Ectodermal cell (in vitro differentiated cells): ENCODE measurements around the gene SEMA3F.

ENCODE experiments used
- H3K27ac ChIP-seq: 2 replicates; pipeline ENCODE4 v1.7.0; 2013; ENCODE audit warnings: mild to moderate bottlenecking, low read depth, low read length; ENCODE audit not compliant: insufficient read depth, poor library complexity, severe bottlenecking
- H3K27me3 ChIP-seq: 2 replicates; pipeline ENCODE4 v1.7.0; 2013; ENCODE audit warnings: mild to moderate bottlenecking, low read length; ENCODE audit not compliant: insufficient read depth, control insufficient read depth, poor library complexity, severe bottlenecking
- H3K36me3 ChIP-seq: one replicate; pipeline ENCODE4 v1.7.0; 2013; ENCODE audit warnings: low read length; ENCODE audit not compliant: control insufficient read depth, insufficient read depth
- H3K4me1 ChIP-seq: one replicate; pipeline ENCODE4 v1.7.0; 2013; ENCODE audit warnings: low read length; ENCODE audit not compliant: control insufficient read depth, insufficient read depth
- H3K4me3 ChIP-seq: 2 replicates; pipeline ENCODE4 v1.7.0; 2013; ENCODE audit warnings: low read depth, low read length, control low read depth; ENCODE audit not compliant: insufficient read depth
- H3K9me3 ChIP-seq: 2 replicates; pipeline ENCODE4 v1.7.0; 2013; ENCODE audit warnings: mild to moderate bottlenecking, low read length, moderate library complexity; ENCODE audit not compliant: control insufficient read depth
- WGBS, 2 experiments: methylation state at CpG; one replicate each; pipeline ENCODE4 v1.1.7; 2013; ENCODE audit warnings: missing lambda C conversion rate in 2 of 2; 5-methylcytosine and 5-hydroxymethylcytosine counted together

SEMA3F gene

DNA sequence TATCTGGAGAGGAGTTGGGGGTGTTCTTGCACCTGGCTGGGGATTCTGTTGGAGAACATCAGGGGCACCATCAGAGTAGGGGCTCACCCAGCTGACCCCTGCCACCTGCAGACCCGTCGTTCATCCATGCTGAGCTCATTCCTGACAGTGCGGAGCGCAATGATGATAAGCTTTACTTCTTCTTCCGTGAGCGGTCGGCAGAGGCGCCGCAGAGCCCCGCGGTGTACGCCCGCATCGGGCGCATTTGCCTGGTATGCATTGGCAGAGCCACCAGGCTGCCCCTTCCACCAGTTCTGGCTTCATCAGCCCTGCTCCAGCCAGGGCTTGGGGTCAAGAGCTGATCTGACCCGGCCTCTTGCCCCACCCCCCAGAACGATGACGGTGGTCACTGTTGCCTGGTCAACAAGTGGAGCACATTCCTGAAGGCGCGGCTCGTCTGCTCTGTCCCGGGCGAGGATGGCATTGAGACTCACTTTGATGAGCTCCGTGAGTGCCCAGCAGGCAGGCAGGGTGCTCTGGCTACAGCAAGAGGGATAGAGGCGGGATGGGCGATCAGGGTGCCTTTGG, 27.5 kb downstream of the SEMA3F start:
- Histone ChIP-seq H3K27me3 (no peaks in the 10 kb centered on the region), H3K4me1 (no peaks in the 10 kb centered on the region), H3K9me3 (no peaks in the 10 kb centered on the region), H3K4me3 (no peak overlapping the region), H3K27ac (no peak overlapping the region), H3K36me3 (peaks cover 20% of the 10 kb centered on the region)
- WGBS, 2 experiments, result 95 to 96% methylated on average over 26 of the region's 26 CpGs

DNA sequence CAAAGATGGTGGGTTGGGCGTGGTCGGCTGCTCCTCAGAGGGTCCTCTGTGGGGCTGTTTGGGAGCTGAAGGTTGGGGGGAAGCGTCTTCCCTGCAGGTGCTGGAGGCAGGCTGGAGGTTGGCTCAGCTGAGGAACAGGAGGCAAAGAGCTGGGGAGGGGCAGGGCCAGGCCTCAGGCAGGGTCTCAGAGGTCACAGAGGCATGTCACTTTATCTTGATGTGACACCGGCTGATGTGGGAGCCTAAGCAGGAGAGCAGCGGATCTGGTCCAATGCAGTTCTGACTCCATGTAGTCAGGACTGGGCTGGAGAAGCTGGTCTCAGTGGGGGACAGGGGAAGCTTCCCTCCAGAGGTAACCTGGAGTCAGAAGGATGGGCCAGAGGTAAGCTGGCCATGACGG, 28.6 kb downstream of the SEMA3F start:
- no peaks in the 10 kb centered on the region for H3K27me3 ChIP-seq
- H3K4me3 ChIP-seq, result no peak overlapping the region
- peaks cover 2% of the 10 kb centered on the region for H3K4me1 ChIP-seq
- H3K27ac ChIP-seq, result no peak overlapping the region
- peaks cover 20% of the 10 kb centered on the region for H3K36me3 ChIP-seq
- 95 to 97% methylated on average over 6 of the region's 6 CpGs for WGBS, 2 experiments
- H3K9me3 ChIP-seq, result no peaks in the 10 kb centered on the region

DNA sequence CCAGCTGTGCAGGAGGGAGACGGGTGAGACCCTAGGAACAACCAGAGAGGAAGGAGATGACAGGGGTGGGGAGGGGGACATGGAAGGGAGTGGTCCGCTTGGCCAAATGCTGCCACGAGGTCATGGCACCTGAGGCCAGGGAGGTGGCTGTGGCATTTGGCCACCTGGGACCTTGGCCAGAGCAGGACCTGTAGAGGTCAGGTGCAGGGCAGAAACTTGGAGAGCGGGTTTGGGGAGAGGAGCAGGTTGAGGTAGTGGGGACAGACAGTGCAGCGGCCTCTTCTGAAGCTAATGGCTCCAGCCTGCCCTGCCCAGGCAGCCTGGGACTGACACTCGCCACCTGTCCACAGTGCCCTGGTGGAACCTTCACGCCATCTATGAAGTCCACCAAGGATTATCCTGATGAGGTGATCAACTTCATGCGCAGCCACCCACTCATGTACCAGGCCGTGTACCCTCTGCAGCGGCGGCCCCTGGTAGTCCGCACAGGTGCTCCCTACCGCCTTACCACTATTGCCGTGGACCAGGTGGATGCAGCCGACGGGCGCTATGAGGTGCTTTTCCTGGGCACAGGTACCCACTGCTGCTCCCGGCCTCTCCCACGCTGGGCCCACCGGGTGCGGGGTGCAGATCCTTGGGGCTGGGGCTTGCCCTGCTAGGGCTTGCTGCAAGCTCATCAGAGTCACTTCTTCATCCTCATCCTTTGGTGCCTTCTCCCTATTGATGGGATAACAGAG, 29.3 kb downstream of the SEMA3F start:
- 95 to 97% methylated on average over 21 of the region's 21 CpGs for WGBS, 2 experiments
- peaks cover 6% of the 10 kb centered on the region for H3K4me1 ChIP-seq
- no peak overlapping the region for H3K4me3 ChIP-seq
- H3K36me3 ChIP-seq, result peaks cover 20% of the 10 kb centered on the region
- no peak overlapping the region for H3K27ac ChIP-seq
- H3K9me3 ChIP-seq, result no peaks in the 10 kb centered on the region
- H3K27me3 ChIP-seq, result no peaks in the 10 kb centered on the region

DNA sequence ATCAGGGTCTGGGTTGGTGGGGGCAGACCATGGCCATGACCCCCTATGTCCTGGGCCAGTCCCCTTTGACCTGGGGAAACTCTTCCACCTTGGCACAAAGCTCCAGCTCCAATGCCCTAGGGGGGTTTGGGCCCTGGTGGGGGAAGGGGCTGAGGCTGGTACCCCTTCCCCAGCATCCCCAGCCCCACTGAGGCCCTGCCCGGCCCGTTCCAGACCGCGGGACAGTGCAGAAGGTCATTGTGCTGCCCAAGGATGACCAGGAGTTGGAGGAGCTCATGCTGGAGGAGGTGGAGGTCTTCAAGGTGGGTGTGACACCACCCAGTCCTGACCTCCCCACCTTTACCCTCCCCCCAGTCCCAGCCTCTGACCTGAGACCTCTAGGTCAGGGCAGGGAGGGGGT, 30.1 kb downstream of the SEMA3F start:
- Histone ChIP-seq H3K4me1 (peaks cover 6% of the 10 kb centered on the region), H3K27ac (no peak overlapping the region), H3K9me3 (no peaks in the 10 kb centered on the region), H3K36me3 (peaks cover 20% of the 10 kb centered on the region), H3K4me3 (no peak overlapping the region), H3K27me3 (no peaks in the 10 kb centered on the region)
- 97 to 100% methylated on average over 4 of the region's 4 CpGs for WGBS, 2 experiments

DNA sequence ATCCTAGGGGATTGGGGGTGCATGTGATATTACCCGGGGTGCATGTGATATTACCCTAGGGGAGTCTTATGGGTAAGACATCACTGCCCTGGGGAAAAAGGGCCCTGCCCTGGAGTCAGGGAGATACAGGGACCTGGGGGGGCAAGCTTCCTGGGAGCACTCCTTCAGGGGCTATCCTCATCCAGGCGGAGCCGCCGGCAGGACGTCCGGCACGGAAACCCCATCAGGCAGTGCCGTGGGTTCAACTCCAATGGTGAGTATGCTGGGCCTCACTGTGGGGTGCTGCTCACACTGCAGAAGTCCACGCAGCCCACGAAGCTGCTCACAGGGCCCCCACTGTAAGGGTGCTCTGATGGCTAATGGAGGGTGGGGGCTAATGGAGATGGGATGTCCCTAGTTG, 31.0 kb downstream of the SEMA3F start:
- Histone ChIP-seq H3K27me3 (no peaks in the 10 kb centered on the region), H3K4me3 (no peak overlapping the region), H3K4me1 (peaks cover 9% of the 10 kb centered on the region), H3K9me3 (no peaks in the 10 kb centered on the region), H3K36me3 (peaks cover 20% of the 10 kb centered on the region), H3K27ac (no peak overlapping the region)
- 95% methylated on average over 10 of the region's 10 CpGs for WGBS, 2 experiments

DNA sequence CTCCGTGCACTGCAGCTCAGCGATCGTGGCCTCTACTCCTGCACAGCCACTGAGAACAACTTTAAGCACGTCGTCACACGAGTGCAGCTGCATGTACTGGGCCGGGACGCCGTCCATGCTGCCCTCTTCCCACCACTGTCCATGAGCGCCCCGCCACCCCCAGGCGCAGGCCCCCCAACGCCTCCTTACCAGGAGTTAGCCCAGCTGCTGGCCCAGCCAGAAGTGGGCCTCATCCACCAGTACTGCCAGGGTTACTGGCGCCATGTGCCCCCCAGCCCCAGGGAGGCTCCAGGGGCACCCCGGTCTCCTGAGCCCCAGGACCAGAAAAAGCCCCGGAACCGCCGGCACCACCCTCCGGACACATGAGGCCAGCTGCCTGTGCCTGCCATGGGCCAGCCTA, 32.6 kb downstream of the SEMA3F start:
- Histone ChIP-seq H3K9me3 (no peaks in the 10 kb centered on the region), H3K36me3 (peaks cover 20% of the 10 kb centered on the region), H3K4me1 (peaks cover 12% of the 10 kb centered on the region), H3K27ac (no peak overlapping the region), H3K27me3 (no peaks in the 10 kb centered on the region), H3K4me3 (no peak overlapping the region)
- 97% methylated on average over 18 to 19 of the region's 19 CpGs for WGBS, 2 experiments

DNA sequence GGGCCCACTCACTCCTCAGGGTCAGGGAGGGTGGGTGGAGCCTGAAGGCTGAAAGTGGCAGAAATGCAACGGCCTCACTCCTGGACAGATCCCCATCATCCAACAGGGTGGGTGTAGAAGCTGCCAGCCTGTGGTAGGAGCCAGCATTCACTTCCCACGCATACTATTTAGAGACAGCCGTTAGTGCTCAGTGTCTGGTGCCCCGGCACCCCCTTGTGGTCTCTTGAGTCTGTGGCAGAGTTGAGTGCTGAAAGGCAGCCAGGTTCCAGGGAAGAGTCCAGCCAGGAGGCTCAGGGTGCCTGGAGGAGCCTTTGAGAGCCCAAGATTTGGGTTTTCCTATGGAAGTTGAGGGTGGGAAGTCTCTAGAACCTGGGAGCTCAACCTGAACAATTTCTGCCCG, 34.1 kb downstream of the SEMA3F start:
- WGBS, 2 experiments, result 33 to 43% methylated on average over 5 of the region's 5 CpGs
- Histone ChIP-seq H3K36me3 (peaks cover 20% of the 10 kb centered on the region), H3K9me3 (no peaks in the 10 kb centered on the region), H3K27ac (no peak overlapping the region), H3K27me3 (peaks cover 5% of the 10 kb centered on the region), H3K4me3 (no peak overlapping the region), H3K4me1 (peaks cover 12% of the 10 kb centered on the region)

DNA sequence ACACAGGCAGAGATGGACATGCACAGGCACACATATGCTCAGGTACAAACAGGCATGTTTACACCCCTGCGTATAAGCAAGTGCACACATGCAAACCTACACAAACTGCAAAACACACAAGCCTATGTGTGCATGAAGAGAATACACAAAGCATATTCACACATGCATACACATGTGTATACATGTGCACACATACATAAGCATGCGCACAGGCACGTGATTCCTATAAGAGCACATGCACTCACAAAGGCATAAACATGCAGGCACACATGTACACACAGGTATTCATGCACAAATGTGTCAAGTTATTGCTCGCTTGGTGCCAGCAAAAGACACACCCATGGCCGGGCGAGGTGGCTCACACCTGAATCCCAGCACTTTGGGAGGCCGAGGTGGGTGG, 34.9 kb downstream of the SEMA3F start:
- Histone ChIP-seq H3K4me3 (no peak overlapping the region), H3K27me3 (peaks cover 8% of the 10 kb centered on the region), H3K4me1 (peaks cover 12% of the 10 kb centered on the region), H3K36me3 (peaks cover 13% of the 10 kb centered on the region), H3K27ac (no peak overlapping the region), H3K9me3 (no peaks in the 10 kb centered on the region)
- 93 to 94% methylated on average over 7 of the region's 7 CpGs for WGBS, 2 experiments

DNA sequence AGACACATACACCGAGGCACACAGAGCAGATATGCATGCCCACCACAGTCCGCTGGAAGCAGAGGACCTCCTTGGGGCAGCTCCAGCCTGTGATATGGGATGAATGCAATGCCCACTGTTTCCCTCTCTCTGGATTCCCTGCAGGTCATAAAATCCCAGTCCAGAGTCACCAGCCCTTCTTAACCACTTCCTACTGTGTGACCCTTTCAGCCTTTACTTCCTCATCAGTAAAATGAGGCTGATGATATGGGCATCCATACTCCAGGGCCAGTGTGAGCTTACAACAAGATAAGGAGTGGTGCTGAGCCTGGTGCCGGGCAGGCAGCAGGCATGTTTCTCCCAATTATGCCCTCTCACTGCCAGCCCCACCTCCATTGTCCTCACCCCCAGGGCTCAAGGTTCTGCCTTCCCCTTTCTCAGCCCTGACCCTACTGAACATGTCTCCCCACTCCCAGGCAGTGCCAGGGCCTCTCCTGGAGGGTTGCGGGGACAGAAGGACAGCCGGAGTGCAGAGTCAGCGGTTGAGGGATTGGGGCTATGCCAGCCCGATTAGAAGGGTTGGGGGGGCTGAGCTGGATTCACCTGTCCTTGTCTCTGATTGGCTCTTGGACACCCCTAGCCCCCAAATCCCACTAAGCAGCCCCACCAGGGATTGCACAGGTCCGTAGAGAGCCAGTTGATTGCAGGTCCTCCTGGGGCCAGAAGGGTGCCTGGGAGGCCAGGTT, 36.0 kb downstream of the SEMA3F start, which contains the start of gene GNAT1:
GNAT1 (plus strand) TSS at position 675 of the 725 bp plus-strand sequence. CDS start 116 bp downstream, outside the sequence.
- H3K36me3 ChIP-seq, result peaks cover 3% of the 10 kb centered on the region
- H3K27ac ChIP-seq, result no peak within 1 kb of the TSS
- H3K4me3 ChIP-seq, result no peak within 1 kb of the TSS
- no peaks in the 10 kb centered on the region for H3K9me3 ChIP-seq
- WGBS, 2 experiments, result 87 to 90% methylated on average over 8 of the region's 8 CpGs
- peaks cover 12% of the 10 kb centered on the region for H3K4me1 ChIP-seq
- peaks cover 8% of the 10 kb centered on the region for H3K27me3 ChIP-seq

DNA sequence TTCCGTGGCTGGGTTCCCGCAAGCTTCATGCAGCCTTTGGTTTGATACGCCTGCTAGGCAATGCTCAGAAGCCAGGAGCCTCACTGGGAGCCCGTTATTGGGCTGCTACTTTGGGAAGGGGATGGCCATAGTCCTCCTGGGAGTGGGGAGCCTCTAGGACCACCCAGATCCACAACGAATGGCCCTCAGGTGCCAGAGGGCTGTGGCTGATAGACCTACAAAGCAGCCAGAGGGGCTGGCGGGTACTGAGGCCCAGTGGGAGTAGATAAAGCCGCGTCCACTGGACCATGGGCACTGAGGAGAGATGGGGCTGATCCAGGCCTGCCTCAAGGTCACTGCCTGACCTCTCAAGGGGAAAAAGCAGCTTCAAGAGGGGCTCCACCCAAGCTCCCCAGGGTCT, 37.0 kb downstream of the SEMA3F start:
- Histone ChIP-seq H3K36me3 (no peaks in the 10 kb centered on the region), H3K9me3 (no peaks in the 10 kb centered on the region), H3K27ac (no peak overlapping the region), H3K4me3 (no peak overlapping the region), H3K27me3 (peaks cover 8% of the 10 kb centered on the region), H3K4me1 (peaks cover 12% of the 10 kb centered on the region)
- WGBS, 2 experiments, result 87 to 88% methylated on average over 8 of the region's 8 CpGs
